HG03342 (cell line): Measurements from ENCODE around the gene KRT8.
"Not testable (repeated sequence)": the region's sequence is repeated elsewhere in the genome, so short reads cannot be mapped to it uniquely, and the experiment has no call there.

Source experiments
- ATAC-seq: cut with Tn5 transposase; IDR thresholded peaks from one replicate; pipeline ENCODE4 v1.9.1; 2021; ENCODE audit warnings: mild to moderate bottlenecking, moderate library complexity; ENCODE audit not compliant: unreplicated experiment

Gene KRT8

DNA sequence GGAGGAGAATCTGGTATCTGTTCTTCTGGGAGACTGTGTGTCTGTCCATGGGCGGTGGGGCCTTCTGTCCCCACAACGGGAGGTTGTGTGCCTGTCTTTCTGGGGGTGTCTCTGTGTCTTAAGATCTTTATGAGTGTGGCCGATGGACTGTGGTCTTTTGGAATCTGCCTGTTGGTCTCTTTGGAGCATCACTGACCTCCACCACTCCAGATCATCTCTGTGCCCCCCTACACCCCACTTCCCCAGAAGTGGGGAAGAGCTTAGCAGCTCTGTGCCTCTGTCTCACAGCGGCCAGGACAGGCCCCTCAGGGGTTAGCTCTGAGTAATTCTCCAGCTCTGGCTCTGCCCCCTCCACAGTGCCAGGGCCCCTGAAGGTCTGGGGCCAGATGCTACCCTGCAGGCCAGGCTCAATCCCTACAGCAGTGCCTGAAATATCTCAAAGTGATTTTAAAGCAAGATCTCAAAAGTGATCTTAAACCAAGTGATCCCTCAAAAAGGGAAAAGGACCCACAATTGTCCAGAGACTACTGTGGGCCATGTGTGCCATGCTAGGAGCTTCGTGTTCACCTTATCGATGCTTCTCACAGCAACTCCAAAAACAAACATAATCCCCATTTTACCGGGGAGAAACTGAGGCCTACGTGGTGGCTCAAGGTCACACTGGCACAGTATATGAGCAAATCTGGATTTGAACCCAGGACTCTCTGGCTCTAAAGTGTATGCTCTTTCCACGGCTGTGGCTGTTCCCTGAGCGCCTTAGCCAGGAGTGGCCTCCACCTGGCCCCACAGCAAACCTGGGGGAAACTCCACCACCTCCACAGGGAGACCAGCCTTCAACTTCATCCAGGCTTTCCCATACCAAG, 30.1 kb downstream of the KRT8 start:
- no peak for ATAC-seq

DNA sequence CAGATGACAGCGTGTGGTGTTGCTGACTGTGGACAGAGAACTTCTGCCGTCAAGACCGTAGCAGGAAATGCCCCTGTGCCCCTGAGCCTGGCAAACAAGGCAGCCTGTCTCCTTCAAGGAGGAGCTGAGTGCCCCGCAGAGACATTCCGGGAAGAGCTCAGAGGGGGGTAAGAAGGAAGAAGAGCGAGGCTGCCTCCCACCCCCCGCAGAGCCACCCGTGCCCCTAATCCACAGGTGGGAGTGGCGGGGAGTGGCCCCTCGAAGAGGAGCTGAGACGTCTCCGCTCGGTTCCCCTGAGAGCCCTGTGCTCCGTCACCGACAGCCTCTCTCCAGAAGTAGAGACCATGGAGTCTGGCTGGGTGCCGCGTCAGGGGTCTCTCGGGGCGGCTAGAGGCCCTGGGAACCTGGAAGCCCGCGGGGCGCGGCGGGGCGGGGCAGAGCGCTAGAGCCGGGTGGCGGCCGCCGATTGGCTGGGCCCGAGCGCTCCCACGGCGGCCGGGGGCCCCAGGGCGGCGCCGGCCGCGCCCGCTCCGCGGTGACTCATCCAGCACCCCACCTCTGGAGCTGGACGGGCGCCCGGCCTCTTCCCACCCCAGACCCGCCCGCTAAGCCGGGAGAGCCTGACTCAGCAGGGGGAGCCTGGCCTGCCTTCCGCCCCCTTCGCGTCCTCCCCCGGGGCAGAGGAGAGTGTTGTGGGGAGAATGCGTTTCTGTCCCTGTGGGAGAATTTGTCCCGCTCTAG, 30.9 kb downstream of the KRT8 start:
- ATAC-seq, result no peak

DNA sequence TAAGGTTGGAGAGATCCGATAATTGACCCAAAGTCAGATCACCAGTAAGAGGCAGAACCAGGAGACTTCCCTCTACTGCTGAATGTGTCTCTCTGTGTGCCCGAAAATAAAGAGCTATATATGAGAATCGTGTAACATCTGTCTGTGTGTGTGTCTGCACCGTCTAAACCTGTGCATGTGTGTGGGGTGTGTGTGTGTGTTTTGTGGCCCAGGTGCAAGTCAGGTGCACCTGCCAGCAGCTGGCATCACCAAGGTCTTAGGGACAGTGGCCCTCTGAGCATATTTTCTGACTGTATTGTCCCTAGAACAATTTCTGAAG, 31.4 kb downstream of the KRT8 start:
- no peak for ATAC-seq

DNA sequence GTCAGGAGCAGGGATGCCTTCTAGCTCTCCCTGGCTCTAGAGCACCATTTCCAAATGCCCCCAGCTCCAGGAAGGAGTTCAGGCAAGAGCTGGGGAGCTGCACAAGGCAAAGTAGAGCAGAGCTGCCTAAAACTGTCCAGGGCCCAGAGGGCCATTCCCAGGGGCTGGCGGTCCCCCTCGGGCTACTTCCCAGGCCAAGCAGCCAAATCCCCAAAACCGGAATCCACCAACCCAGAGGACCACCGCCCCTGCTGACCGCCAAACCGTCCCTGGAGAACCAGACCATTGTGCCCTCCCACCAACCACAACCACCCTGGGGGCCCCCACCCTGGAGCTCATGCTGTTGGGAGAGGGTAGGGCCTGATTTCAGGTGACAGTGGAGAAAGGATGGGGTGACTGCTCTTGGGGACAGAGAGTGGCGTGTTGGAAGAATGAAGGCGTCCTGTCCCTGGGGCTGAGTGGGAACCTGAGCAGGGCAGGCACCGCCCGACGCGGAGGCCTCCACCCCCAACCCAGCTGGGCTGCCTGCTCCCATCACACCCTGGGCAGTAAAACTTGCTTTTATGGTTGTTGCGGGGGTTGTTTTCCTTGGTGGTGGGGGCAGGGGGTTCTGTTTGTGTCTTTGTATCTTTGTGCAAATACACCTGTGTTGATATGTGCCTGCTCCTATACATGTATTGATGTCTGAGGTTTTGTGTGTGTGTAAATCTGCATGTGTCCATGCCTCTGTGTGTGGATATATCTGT, 32.1 kb downstream of the KRT8 start:
- no peak for ATAC-seq

DNA sequence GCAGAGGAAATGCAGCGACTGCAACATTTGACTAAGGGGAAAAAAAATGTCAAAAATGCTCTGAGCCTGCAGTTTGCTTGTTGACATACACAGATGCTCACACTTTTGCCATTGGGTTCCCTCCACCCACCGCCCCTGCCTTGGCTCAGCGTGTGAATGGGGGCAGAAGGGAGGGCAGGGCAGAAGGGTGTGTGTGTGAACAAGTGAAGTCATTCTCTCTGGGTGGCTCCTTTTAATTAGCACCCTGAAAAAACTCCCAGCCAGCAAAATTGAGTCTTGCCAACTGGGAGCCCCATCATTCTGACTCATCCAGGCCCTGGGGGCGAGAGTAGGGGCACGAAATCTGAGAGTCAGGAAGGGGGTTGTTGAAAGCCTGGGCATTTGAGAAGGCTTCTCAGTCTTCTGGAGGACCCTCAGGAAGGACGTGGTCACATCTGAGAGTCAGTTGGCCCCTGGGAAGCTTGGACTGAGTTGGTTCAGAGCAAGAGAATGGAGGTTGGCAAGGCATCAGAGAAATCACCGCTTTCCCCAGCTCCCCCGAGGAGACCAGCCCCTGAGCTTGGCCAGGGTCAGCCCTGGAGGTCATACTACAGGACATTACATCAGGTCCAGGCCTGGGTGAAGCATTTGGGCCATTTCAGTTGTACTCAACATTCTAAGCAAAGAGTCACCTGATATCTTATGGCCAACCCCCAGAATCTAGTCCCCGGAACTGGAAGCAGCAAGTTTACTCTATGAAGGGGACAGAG, 33.4 kb downstream of the KRT8 start:
- no peak for ATAC-seq

DNA sequence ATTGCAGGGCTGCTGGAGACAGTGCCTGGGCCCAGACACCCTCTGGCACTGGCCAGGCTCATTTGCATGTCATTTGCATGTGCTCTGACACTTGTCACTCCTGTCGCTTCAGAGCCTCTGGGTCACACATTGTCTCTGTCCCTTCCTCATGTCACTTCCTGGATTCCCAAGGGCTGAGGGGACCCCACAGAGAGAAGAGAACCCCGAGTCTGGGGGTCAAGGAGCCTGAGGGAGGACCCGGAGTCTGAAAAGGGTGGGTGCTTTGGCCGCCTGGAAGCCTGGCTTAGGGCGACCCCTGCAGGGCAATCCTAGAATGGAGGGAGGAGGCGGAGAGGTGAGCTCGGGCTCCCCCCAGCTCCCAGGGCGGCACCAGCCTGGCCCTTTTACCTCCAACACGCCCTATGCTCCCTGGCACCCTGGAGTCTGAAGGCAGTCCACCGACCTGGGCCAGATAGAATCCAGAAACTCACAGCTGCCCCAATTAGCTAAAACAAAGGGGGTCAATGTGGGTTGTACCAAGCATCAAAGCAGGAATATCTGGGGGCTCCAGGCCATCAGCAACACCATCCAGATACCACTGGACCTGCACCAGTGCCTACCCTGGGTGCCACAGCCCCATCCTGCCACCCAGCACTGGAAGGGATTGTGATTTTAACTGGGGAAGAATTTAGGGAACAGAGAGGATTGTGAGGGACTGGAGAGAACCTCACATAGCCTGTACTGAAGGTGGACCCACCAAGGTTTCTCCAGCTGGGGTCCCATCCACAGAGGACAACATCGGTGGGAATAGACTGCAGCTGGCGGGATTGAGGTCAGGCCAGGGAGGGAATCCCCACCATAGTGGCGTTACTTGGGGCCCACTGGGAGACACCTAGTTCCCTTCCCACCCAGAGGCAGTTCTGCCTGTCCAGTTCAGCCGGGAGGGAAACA, 34.2 kb downstream of the KRT8 start:
- ATAC-seq, result peak; percentile 60

DNA sequence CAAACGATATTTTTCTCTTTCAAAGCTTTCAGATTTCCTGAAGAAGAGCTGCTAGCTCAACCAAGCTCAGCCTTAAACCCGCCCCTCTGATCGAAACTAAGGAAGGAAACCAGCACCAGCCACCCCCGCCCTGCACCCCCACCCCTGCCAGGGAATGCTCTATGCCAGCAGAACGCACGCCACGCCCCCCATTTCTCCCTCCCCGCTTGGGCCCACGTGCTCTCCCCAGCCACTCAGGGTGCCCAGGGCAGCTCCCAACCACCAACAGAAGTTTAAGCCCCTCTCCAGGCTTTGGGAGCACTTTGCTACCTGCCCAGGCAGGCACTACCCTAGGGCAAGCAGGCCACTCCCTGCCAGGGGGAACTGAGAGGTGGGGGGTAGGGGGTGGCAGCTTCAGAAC, 37.2 kb downstream of the KRT8 start:
- ATAC-seq, result no peak

DNA sequence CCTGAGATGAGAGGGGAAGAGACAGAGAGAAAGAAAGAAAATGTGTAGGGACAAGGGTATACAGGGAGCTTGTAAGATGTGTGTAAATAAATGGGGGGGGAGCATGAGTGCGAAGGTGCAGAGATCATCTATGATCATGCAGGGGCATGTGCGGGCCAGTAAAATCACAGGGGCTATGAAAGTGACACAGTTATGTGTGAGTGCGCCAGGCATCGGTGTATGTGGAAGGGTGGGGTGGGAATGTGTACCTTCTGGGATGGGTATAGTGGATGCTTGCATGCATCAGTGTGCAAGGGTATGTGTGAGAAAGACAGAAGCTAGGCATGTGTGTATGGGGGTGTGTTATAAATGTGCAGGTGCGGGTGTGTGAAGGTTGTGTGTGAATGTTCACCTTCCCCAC, 37.7 kb downstream of the KRT8 start:
- ATAC-seq, result no peak

DNA sequence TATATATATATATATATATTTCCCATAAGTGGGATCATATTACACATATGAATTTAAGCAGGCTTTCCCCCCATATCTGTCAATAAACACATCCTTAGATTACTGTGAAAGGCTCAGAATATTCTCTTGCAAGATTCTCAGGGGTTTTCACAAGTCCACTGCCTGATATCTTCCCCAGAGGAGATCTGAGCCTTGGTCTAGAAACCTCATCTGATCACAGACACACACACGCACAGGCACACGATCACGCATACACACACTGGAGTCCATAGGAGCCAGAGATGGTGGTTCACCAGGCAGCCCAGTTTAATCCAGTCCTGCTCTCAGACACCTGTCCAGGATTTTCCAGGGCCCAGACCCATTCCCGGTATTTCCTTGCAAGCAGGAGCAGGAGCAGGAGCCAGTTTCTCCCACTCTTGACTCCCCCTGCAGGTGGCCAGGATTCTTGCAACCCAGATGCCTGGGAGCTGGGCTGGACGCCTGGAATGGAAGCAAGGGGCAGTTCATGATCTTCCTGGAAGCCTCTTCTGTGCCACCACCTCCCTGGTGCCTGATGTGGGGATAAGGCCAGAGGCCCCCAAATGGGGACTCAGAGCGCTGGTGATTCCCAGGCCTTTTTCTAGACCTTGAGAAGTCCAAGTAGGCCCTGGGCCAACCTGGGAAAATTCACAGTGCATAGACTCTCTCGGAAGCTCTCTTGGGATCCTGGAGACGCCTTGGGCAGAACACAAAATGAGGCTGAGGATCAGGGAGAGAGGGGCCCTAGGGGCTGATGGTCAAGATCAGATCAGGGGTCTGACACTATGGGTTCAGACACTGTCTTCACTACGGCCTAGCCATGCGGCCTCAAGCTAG, 39.6 kb downstream of the KRT8 start:
- ATAC-seq, result no peak

DNA sequence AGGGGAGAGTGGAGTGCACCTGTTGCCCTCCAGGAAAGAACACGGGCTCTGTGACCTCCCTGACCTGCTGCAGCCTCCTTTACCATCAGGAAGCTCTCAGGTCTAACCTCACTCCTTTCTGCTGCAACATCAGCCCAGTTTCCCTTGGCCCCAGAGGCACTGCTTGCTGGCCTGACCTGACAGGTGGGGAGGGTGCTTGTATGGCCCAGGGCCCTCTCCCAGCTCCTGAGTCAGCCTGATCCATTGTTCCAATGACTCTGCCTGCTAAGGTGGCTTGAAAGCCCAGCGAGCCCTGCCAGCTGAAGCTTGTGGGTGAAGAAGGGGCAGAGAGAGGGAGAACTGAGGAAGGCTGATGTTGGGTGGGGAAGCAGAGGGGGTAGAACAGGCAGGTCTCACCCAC, 42.9 kb downstream of the KRT8 start:
- ATAC-seq, result no peak

DNA sequence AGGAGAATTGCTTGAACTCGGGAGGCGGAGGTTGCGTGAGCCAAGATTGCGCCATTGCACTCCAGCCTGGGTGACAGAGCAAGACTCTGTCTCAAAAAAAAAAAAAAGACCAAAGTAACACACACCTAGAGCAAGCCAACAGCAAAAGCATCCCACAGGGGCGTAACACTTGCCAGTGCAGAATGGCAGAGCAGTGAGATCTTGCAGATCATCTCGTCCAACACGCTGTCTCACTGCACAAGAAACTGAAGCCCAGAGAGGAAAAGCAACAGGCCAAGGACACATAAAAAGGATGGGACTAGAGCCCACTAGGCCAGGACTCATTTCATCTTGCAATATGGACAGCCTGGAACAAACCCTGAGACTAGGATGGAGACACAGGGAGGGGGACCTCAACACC, 43.4 kb downstream of the KRT8 start:
- no peak for ATAC-seq

DNA sequence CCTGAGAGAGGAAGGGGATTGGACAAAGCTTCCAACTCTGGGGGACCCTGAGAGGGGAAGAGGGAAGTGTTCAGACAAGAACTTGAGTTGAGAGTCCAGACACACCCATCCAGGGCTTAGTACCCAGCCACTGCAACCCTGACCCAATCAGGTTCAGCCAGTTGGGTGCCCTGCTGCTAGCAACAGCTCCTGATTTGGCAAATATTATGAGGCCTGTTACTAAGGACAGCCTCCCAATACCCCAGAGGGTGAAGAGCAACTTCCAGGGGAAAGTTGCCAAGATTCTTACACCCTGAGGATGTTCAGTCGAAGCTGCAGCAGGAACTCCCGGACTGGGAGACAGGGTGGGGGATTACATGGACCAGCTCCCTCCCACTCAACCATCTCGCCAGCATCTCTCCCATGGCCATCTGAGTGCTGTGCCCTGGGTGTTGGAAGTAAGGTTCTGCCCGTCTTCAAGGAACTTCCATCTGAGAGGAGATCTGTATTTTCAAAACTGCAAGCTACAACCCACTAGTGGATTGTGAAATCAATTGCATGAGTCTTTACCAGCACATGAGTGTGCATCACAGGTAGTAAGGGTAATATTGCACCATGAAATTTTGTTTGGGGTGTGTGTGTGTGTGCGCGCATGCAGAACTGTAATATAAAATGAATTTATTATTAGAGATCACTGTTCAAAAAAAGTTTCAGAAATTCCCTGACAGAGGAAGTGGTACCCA, 44.6 kb downstream of the KRT8 start:
- ATAC-seq, result no peak

DNA sequence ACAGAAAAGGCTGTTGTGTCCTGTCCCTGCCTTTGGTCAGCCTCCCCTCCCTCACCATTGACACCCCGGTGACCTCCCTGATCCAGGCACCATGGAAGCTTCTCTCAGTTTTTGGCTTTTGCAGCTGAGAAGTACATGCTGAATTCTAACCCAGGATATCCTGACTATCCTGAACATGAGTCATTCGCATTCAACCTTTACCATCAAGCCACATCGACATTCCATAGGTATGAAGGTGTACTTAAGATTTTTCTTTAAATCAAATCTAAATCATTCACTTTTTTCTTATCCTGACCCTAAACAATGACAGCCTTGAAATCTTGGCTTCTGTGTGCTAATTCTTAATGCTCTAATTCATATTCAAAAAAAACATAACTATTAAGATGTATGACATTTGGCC, 47.4 kb downstream of the KRT8 start:
- no peak for ATAC-seq

DNA sequence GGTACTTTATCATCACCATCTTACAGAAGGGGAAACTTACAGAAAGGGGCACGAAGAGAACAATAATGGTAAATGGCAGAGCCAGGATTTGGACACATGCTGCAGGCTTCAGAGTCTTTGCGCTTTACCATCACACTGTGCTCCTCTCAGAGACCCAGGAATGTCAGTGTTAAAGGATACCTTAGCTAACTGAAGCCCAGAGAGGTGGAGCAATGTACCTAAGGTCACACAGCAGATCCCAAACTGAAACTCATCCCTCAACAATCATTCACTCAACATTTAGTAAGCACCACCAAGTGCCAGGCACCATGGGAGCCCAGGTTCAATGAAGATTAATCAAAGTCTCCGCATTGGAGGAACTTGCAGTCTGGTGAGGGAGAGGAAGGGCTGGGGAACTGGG, 48.1 kb downstream of the KRT8 start:
- ATAC-seq, result no peak

DNA sequence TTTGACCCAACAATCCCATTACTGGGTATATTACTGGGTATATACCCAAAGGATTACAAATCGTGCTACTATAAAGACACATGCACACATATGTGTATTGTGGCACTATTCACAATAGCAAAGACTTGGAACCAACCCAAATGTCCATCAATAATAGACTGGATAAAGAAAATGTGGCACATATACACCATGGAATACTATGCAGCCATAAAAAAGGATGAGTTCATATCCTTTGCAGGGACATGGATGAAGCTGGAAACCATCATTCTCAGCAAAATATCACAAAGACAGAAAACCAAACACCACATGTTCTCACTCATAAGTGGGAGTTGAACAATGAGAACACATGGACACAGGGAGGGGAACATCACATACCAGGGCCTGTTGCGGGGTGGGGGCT, 48.8 kb downstream of the KRT8 start:
- ATAC-seq, result not testable (repeated sequence)

DNA sequence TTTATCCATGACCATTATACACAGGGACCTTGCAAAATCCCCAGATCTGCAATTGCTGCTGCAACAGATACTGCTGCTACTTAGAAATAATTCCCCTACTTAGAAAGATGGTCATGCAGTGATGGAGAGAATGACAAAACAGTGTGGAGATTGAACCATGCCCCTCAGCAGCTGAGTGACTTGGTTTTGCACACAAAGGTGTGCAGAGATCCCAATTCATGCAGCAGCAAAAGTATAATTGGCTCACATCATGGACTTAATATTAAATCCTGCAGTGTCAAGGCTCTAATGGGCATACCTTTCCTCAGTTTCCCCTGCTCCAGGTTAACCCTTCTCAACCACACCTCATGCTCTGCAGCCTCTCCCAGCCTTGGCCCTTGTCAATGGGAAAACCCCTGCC, 53.1 kb downstream of the KRT8 start:
- ATAC-seq, result no peak

DNA sequence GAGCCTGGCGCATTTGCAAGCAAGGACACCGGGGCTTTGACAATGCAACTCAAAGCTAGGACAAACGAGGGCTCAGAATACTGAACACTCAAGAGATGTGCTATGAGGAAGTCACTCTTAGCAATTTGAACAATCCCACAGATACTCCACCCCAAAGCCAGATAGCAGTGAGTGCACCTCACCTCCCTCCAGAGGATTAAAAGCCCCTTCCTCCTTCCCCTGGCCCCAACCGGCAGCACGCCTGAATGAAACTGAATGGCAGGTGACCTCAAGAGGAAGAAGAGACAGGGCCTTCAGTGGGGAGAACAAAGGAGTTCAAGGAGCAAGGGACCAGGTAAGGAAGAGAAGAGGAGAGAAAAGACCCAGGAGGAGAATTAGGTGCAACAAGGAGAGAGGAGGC, 54.2 kb downstream of the KRT8 start:
- ATAC-seq, result no peak

DNA sequence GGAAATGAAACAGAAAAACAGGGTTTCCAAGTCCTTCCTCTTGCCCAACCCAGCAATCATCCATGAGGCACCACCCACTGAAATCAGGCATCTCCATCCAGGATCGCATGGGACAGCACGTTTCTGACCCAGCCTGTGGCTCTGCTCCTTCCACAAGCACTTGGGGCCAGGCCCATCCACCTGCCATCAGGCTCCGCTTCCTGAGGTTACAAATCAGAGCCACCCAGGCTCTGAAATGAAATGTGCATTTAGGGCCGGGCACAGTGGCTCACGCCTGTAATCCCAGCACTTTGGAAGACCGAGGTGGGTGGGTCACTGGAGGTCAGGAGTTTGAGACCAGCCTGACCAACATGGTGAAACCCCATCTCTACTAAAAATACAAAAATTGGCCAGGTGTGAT, 55.4 kb downstream of the KRT8 start:
- no peak for ATAC-seq
